Ishikawa (cell line): ENCODE results near the gene ARHGAP19.

Experiments used
- CEBPB ChIP-seq: IDR thresholded peaks from 2 replicates; pipeline ENCODE4 v1.6.1; 2012
- CREB1 ChIP-seq: IDR thresholded peaks from 2 replicates; pipeline ENCODE4 v1.6.1; 2012; ENCODE audit warnings: low read depth
- EGR1 ChIP-seq: IDR thresholded peaks from 2 replicates; pipeline ENCODE4 v1.6.1; 2012
- EP300 ChIP-seq: IDR thresholded peaks from 2 replicates; pipeline ENCODE4 v1.6.1; 2012; ENCODE audit warnings: borderline replicate concordance
- FOXM1 ChIP-seq: IDR thresholded peaks from 2 replicates; pipeline ENCODE4 v1.6.1; 2012; ENCODE audit warnings: low read depth, borderline replicate concordance
- NFIC ChIP-seq: IDR thresholded peaks from 2 replicates; pipeline ENCODE4 v1.6.1; 2012
- RAD21 ChIP-seq: IDR thresholded peaks from 2 replicates; pipeline ENCODE4 v1.6.1; 2012; ENCODE audit warnings: low read depth
- TAF1 ChIP-seq: IDR thresholded peaks from 2 replicates; pipeline ENCODE4 v1.6.1; 2012; ENCODE audit warnings: low read depth, mild to moderate bottlenecking
- TCF12 ChIP-seq: IDR thresholded peaks from 2 replicates; pipeline ENCODE4 v1.6.1; 2012; ENCODE audit warnings: low read depth
- TEAD4 ChIP-seq: IDR thresholded peaks from 2 replicates; pipeline ENCODE4 v1.6.1; 2012
- YY1 ChIP-seq: IDR thresholded peaks from 2 replicates; pipeline ENCODE4 v1.6.1; 2012; ENCODE audit warnings: low read depth
- ZBTB7A ChIP-seq: IDR thresholded peaks from 2 replicates; pipeline ENCODE4 v1.6.1; 2012; ENCODE audit warnings: low read depth
- TF ChIP-seq, protein P1 (sequence below): IDR thresholded peaks from 2 replicates; pipeline ENCODE4 v1.6.1; 2012
- TF ChIP-seq, protein P2 (sequence below): IDR thresholded peaks from 2 replicates; pipeline ENCODE4 v1.6.1; 2012
- TF ChIP-seq, protein P3 (sequence below): IDR thresholded peaks from 2 replicates; pipeline ENCODE4 v1.6.1; 2012; ENCODE audit warnings: low read depth, mild to moderate bottlenecking

Gene ARHGAP19

DNA sequence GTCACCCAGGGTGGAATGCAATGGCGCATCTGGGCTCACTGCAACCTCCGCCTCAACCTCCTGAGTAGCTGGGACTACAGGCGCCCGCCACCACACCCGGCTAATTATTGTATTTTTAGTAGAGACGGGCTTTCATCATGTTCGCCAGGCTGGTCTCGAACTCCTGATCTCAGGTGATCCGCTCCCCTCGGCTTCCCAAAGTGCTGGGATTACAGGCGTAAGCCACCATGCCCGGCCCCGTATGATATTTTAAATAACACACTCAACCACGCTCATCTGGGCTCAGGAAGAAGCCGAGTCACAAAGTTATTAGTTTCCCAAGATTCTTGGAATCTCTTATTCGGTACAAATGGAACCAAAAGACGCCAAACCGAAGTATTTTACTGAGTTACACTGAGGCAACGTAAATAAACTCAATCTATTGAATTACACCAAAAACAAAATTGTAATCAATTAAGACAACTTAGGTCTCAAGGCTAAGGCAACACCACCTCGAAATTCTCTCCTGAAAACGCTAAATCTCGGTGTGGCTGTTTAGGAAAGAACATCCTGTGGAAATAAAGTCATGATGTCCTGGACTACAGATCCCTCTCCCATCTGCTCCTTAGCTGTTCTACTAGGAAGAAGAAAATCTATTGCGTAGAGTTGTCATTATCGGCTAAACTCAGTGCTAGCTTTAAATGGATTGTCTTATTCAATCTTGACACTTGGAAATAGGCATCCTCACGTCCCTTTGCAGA, 910 bp downstream of the ARHGAP19 start:
- no peak for TF ChIP-seq YY1
- no peak for TF ChIP-seq NFIC
- TF ChIP-seq, protein P1, sequence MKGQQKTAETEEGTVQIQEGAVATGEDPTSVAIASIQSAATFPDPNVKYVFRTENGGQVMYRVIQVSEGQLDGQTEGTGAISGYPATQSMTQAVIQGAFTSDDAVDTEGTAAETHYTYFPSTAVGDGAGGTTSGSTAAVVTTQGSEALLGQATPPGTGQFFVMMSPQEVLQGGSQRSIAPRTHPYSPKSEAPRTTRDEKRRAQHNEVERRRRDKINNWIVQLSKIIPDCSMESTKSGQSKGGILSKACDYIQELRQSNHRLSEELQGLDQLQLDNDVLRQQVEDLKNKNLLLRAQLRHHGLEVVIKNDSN, result no peak
- no peak for TF ChIP-seq RAD21
- no peak for TF ChIP-seq CEBPB
- TF ChIP-seq TEAD4, result no peak
- no peak for TF ChIP-seq EP300
- TF ChIP-seq FOXM1, result no peak
- TF ChIP-seq CREB1, result no peak
- TF ChIP-seq, protein P2, sequence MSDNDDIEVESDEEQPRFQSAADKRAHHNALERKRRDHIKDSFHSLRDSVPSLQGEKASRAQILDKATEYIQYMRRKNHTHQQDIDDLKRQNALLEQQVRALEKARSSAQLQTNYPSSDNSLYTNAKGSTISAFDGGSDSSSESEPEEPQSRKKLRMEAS, result no peak
- TF ChIP-seq TAF1, result no peak
- TF ChIP-seq, protein P3, sequence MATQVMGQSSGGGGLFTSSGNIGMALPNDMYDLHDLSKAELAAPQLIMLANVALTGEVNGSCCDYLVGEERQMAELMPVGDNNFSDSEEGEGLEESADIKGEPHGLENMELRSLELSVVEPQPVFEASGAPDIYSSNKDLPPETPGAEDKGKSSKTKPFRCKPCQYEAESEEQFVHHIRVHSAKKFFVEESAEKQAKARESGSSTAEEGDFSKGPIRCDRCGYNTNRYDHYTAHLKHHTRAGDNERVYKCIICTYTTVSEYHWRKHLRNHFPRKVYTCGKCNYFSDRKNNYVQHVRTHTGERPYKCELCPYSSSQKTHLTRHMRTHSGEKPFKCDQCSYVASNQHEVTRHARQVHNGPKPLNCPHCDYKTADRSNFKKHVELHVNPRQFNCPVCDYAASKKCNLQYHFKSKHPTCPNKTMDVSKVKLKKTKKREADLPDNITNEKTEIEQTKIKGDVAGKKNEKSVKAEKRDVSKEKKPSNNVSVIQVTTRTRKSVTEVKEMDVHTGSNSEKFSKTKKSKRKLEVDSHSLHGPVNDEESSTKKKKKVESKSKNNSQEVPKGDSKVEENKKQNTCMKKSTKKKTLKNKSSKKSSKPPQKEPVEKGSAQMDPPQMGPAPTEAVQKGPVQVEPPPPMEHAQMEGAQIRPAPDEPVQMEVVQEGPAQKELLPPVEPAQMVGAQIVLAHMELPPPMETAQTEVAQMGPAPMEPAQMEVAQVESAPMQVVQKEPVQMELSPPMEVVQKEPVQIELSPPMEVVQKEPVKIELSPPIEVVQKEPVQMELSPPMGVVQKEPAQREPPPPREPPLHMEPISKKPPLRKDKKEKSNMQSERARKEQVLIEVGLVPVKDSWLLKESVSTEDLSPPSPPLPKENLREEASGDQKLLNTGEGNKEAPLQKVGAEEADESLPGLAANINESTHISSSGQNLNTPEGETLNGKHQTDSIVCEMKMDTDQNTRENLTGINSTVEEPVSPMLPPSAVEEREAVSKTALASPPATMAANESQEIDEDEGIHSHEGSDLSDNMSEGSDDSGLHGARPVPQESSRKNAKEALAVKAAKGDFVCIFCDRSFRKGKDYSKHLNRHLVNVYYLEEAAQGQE, result no peak
- TF ChIP-seq TCF12, result no peak
- TF ChIP-seq ZBTB7A, result no peak

DNA sequence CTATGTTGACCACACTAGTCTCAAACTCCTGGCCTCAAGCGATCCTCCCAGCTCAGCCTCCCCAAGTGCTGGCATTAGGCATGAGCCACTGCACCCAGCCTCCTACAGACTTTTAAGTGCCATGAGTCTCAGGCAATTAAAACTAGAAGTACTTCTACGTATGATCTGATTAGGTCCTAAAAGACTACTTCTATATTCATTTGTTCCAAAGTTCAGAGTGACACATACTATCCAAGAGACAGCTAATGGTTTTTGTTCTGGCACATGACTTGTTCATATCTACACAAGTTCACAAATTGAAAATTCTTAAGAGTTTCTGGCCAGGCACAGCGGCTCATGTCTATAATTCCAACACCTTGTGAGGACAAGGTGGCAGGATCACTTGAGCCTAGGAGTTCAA, 11.7 kb downstream of the ARHGAP19 start:
- TF ChIP-seq CREB1, result no peak
- TF ChIP-seq, protein P2, result no peak
- TF ChIP-seq FOXM1, result no peak
- TF ChIP-seq, protein P3, result no peak
- TF ChIP-seq, protein P1, result no peak
- no peak for TF ChIP-seq YY1
- TF ChIP-seq TCF12, result no peak
- no peak for TF ChIP-seq ZBTB7A
- TF ChIP-seq TEAD4, result no peak
- no peak for TF ChIP-seq RAD21
- TF ChIP-seq EGR1, result no peak
- no peak for TF ChIP-seq CEBPB
- no peak for TF ChIP-seq EP300
- TF ChIP-seq TAF1, result no peak
- TF ChIP-seq NFIC, result no peak

DNA sequence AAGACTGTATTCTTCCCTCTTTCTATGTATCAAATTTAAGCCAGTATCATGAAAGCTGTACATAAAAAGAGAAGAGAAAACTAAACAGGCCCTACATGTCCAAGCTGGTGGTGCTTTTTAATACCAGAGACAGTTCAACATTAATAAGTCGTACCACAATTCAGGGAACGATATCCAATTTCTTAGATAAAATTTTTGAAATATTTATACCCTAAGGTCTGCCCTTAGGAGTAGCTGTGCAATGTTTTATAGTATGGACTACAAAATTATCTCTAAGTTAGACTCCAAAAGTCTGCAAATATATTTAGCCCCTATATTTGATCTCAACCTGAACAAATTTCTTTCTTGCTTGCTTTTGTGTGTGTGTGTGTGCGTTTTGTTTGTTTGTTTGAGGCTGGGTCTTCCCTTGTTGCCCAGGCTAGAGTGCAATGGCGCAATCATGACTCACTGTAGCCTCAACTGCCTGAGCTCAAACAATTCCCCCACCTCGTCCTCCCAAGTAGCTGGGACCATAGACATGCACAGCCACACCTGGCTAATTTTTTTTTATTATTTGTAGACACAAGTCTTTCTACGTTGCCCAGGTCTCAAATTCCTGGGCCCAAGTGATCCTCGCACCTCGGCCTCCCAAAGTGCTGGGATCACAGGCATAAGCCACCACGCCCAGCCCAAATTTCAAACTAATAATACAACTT, 13.2 kb downstream of the ARHGAP19 start:
- TF ChIP-seq RAD21, result no peak
- no peak for TF ChIP-seq TCF12
- TF ChIP-seq EP300, result no peak
- no peak for TF ChIP-seq ZBTB7A
- TF ChIP-seq TEAD4, result no peak
- TF ChIP-seq, protein P2, result no peak
- peak; percentile 69 for TF ChIP-seq CEBPB
- TF ChIP-seq, protein P3, result no peak
